Chondrocyte (in vitro differentiated cells): ENCODE data around the gene NUDT7. TPM values are rescaled to one million over a fixed set of nuclear protein-coding genes. Genes with fewer than 3 reads are reported as not detected.

Source experiments
- DNase-seq: peaks from one replicate; pipeline ENCODE4 v3.0.0; 2021; ENCODE audit warnings: mixed read lengths, low spot score
- H3K27ac Mint-ChIP-seq: one replicate; pipeline ENCODE4 v1.8.0; 2021; ENCODE audit warnings: mild to moderate bottlenecking, moderate library complexity, mixed read lengths; ENCODE audit not compliant: unreplicated experiment
- H3K27me3 Mint-ChIP-seq: 2 replicates; pipeline ENCODE4 v1.8.0; 2021; ENCODE audit warnings: low read depth, mixed read lengths
- H3K36me3 Mint-ChIP-seq: 2 replicates; pipeline ENCODE4 v1.8.0; 2021; ENCODE audit warnings: low read depth, mixed read lengths
- H3K4me1 Mint-ChIP-seq: 2 replicates; pipeline ENCODE4 v1.8.0; 2021; ENCODE audit warnings: low read depth, mild to moderate bottlenecking, mixed read lengths
- H3K4me3 Mint-ChIP-seq: one replicate; pipeline ENCODE4 v1.8.0; 2021; ENCODE audit warnings: mild to moderate bottlenecking, moderate library complexity, mixed read lengths; ENCODE audit not compliant: unreplicated experiment
- H3K9me3 Mint-ChIP-seq: 2 replicates; pipeline ENCODE4 v1.8.0; 2021; ENCODE audit warnings: low read depth, mixed read lengths
- CTCF ChIP-seq: fragments of 200-600 bp; sonication (generic); IDR thresholded peaks from 2 replicates; pipeline ENCODE4 v1.5.0; 2021; ENCODE audit warnings: antibody characterized with exemption, mild to moderate bottlenecking, moderate library complexity
- total RNA-seq: library from RNA; stranded (reverse); gene quantifications from 3 replicates; pipeline ENCODE4 v1.2.1, GENCODE V29; 2021

The NUDT7 gene
- total RNA-seq, 1 donor from 2014 or later, result 2.1 TPM

- no peak for TF ChIP-seq CTCF
- no peak for DNase-seq
- peaks cover 11% of the 10 kb centered on the region for H3K4me1 Mint-ChIP-seq
- H3K27ac Mint-ChIP-seq, result no peak overlapping the region
- H3K27me3 Mint-ChIP-seq, result no peaks in the 10 kb centered on the region
- H3K9me3 Mint-ChIP-seq, result peaks cover 2% of the 10 kb centered on the region
- peak overlapping the region; percentile 80 for H3K4me3 Mint-ChIP-seq
- no peaks in the 10 kb centered on the region for H3K36me3 Mint-ChIP-seq
Observed at GRCh38 chr16:77721752-77722308, 484 bp upstream of the NUDT7 start.

DNA sequence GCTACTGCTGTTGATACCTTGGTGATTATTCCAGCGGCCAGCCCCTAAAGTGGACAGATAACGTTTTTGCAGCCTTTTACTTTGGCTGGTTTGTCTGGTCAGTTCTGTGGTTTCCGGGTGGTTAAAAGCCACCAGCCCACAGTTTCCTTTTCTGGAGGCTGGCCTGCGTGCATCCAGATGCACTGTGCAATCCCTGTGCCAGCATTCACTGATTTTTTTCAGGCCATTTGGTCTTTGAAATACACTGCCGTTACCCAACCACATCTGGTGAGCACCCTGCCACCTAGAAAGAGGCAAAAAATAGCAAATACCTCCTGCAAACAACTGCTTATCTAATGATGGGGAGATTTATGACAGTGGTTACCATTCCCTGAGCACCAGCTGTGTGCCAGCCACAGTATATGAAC, 797 bp downstream of the NUDT7 start:
- no peaks in the 10 kb centered on the region for H3K36me3 Mint-ChIP-seq
- no peak for DNase-seq
- H3K9me3 Mint-ChIP-seq, result peaks cover 3% of the 10 kb centered on the region
- peak overlapping the region; percentile 80 for H3K4me3 Mint-ChIP-seq
- no peak for TF ChIP-seq CTCF
- no peaks in the 10 kb centered on the region for H3K27me3 Mint-ChIP-seq
- peaks cover 11% of the 10 kb centered on the region for H3K4me1 Mint-ChIP-seq
- peak overlapping the region; percentile 61 for H3K27ac Mint-ChIP-seq

GRCh38 chr16:77724174-77724573, 1.9 kb downstream of the NUDT7 start:
- Mint-ChIP-seq H3K27me3 (no peaks in the 10 kb centered on the region), H3K4me3 (no peak overlapping the region), H3K4me1 (peaks cover 11% of the 10 kb centered on the region), H3K27ac (no peak overlapping the region), H3K9me3 (peaks cover 3% of the 10 kb centered on the region), H3K36me3 (no peaks in the 10 kb centered on the region)
- TF ChIP-seq CTCF, result no peak
- no peak for DNase-seq

GRCh38 chr16:77729951-77730350, 7.6 kb downstream of the NUDT7 start:
- H3K4me1 Mint-ChIP-seq, result peaks cover 3% of the 10 kb centered on the region
- H3K27ac Mint-ChIP-seq, result no peak overlapping the region
- H3K4me3 Mint-ChIP-seq, result no peak overlapping the region
- peaks cover 7% of the 10 kb centered on the region for H3K9me3 Mint-ChIP-seq
- H3K27me3 Mint-ChIP-seq, result no peaks in the 10 kb centered on the region
- TF ChIP-seq CTCF, result no peak
- no peak for DNase-seq
- H3K36me3 Mint-ChIP-seq, result no peaks in the 10 kb centered on the region

DNA sequence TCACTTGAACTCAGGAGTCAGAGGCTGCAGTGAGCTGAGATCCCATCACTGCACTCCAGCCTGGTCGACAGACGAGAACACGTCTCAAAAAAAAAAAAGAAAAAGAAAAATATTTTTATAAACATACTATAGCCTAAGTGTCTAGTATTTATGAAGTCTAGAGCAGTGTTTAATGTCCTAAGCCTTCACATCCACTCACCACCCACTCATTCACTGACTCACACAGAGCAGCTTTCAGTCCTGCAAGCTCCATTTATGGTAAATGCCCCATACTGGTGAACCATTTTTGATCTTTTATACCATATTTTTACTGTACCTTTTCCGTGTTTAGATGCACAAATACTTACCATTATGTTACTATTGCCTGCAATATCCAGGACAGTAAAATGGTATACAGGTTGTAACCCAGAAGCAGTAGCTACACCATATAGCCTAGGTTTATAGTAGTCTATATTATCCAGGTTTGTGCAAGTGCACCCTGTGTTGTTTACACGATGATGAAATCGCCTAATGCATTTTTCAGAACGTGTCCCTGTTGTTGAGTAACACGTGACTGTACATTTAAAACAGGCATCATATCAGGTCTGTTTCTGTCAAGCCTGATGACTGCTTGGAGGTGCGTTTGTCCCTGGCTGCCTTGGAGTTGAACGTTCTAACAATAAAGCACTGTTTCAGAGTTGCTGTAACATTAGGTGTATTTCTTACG, 10.1 kb downstream of the NUDT7 start:
- no peak for DNase-seq
- H3K4me3 Mint-ChIP-seq, result no peak overlapping the region
- no peak overlapping the region for H3K27ac Mint-ChIP-seq
- H3K4me1 Mint-ChIP-seq, result peaks cover 3% of the 10 kb centered on the region
- no peaks in the 10 kb centered on the region for H3K36me3 Mint-ChIP-seq
- no peak for TF ChIP-seq CTCF
- H3K27me3 Mint-ChIP-seq, result no peaks in the 10 kb centered on the region
- H3K9me3 Mint-ChIP-seq, result peaks cover 3% of the 10 kb centered on the region
